ENCODE data around the gene PAIP2. TPM values are rescaled to one million over a fixed set of nuclear protein-coding genes. Genes with fewer than 3 reads are reported as not detected.

The PAIP2 gene
- total RNA-seq, 1 donor from 2014 or later: 27.6 TPM

DNA sequence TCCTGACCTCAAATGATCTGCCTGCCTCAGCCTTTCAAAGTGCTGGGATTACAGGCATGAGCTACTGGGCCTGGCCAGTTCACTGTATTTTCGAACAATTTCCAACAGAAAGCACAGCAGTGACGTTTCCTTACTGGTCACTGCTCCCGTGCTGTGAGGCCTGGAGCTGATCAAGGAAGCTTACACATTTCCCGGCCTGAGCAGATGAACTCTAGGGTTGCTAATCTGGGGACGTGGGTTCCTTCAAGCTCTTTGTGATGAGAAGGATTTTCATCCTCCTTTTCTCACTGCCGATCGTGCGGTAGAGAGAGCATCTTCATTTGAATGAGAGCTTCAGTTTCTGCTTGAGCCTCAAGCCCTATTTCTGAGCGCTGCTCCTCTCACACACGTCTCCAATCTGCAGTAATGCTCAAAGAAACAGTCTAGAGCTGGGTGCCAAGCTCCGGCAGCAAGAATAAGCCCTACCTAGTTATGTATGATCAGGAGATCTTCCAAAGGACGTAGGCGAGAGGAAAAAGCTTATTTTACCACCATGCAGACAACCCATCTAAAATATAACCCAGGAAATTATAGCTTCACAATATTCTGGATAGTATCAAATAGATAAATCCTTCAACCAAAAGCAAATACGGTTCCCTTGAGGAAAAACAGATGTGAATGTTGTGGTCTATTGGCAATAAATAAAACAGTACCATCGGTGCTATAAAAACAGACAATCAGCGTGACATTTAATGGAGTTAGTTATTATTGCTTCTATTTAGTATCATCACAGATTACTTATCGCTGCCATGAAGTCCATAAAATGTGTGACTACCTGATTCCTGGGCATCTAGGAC, 69.6 kb downstream of the PAIP2 start:
- intact Hi-C loops (cut with DNase I): no loop called here
- H3K4me1 ChIP-seq: peaks cover 6 to 30% of the 10 kb centered on the region in 2 donors
- H3K27ac ChIP-seq: peak overlapping the region; percentile 55 to 74
- no peak for TF ChIP-seq CTCF (IDR thresholded peaks at IDR 0.05)
- peaks cover 0 to 10% of the 10 kb centered on the region in 2 donors for H3K36me3 ChIP-seq
- no peaks in the 10 kb centered on the region for H3K27me3 ChIP-seq
- DNase-seq (ENCODE audit: low spot score in 2 of 2): peak in 1 of 2 donors; percentile 63
- no peak overlapping the region for H3K4me3 ChIP-seq
- no peaks in the 10 kb centered on the region for H3K9me3 ChIP-seq

- Histone ChIP-seq H3K27me3 (no peaks in the 10 kb centered on the region), H3K27ac (no peak overlapping the region), H3K36me3 (peaks cover 0 to 10% of the 10 kb centered on the region in 2 donors), H3K9me3 (no peaks in the 10 kb centered on the region), H3K4me1 (peaks cover 10 to 45% of the 10 kb centered on the region in 2 donors), H3K4me3 (no peak overlapping the region)
- TF ChIP-seq CTCF (IDR thresholded peaks at IDR 0.05): no peak
- peak in 1 of 2 donors; percentile 28 for DNase-seq (ENCODE audit: low spot score in 2 of 2)
- intact Hi-C loops (cut with DNase I): no loop called here
These were observed 71.5 kb downstream of the PAIP2 start for GRCh38 chr5:139413153-139413552.

GRCh38 chr5:139413963-139414362, 72.3 kb downstream of the PAIP2 start:
- no peak for TF ChIP-seq CTCF (IDR thresholded peaks at IDR 0.05)
- H3K9me3 ChIP-seq: no peaks in the 10 kb centered on the region
- H3K4me3 ChIP-seq: no peak overlapping the region
- no peaks in the 10 kb centered on the region for H3K27me3 ChIP-seq
- peaks cover 3 to 10% of the 10 kb centered on the region in 2 donors for H3K36me3 ChIP-seq
- peaks cover 10 to 47% of the 10 kb centered on the region in 2 donors for H3K4me1 ChIP-seq
- H3K27ac ChIP-seq: peak overlapping the region in 1 of 2 donors; percentile 76
- intact Hi-C loops (cut with DNase I): no loop called here
- peak in 1 of 2 donors; percentile 50 for DNase-seq (ENCODE audit: low spot score in 2 of 2)

DNA sequence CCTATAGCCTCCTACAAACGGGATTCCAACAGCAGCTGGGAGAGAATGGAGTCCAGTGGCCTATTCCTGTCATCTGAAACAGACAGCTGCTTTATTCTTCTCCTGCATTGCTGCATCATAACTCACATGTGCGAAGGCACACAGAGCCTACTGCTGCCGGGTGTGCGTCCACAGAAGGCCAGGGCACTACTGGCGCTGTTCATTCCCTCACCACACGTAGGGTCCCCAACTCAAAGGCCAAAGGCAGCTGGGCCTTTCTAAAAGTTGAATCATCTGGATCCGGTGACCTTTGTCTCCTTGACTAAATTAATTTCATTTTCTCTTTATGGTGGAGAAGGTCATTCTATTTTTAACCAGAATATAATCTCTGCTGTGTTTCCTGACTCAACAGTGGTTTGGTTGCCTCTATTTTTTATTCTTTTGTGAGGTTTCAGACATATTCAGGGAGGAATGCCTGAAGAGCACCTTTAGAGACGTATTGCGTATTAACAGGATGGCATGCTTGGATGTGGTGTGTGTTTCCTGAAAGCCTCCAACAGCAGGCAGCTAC, 73.0 kb downstream of the PAIP2 start:
- H3K4me1 ChIP-seq: peaks cover 10 to 47% of the 10 kb centered on the region in 2 donors
- peak overlapping the region; percentile 74 to 76 for H3K27ac ChIP-seq
- no peaks in the 10 kb centered on the region for H3K9me3 ChIP-seq
- intact Hi-C loops (cut with DNase I): no loop called here
- H3K36me3 ChIP-seq: peaks cover 8 to 17% of the 10 kb centered on the region in 2 donors
- no peak overlapping the region for H3K4me3 ChIP-seq
- no peak for TF ChIP-seq CTCF (IDR thresholded peaks at IDR 0.05)
- no peaks in the 10 kb centered on the region for H3K27me3 ChIP-seq
- peak in 1 of 2 donors; percentile 47 for DNase-seq (ENCODE audit: low spot score in 2 of 2)

DNA sequence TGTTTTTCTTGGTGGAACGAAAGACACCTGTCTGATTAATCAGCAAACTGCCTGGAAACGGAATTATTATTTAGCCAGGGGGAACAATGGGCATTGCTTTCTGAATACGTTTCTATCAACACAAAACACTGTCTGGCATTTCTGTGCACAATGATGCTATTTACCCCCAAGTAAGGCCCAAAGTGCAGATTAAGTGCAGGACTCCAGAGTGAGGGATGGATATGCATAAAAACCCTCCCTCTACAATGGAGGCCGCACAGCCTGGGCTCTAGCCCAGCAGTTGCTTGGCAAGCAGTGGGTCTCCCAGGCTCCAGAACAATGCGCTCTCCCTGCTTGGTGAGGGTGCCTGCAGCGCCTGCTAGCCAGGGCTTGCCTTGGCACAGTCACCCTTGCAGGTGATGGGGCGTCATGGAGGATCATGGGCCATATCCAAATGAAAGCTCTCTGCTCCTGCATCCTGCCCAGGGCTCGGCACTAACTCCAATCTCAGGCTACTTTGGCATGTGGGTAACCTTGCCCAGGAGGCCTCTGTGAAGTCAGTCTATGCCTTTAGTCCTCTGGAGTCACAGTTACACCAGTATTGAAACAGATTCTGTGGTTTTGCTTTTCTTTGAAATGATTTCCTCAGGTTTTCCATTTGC, 73.7 kb downstream of the PAIP2 start:
- H3K4me1 ChIP-seq: peaks cover 10 to 43% of the 10 kb centered on the region in 2 donors

More for the DNA sequence above, 73.7 kb downstream of the PAIP2 start:
- TF ChIP-seq CTCF (IDR thresholded peaks at IDR 0.05): no peak
- Histone ChIP-seq H3K9me3 (no peaks in the 10 kb centered on the region), H3K27me3 (no peaks in the 10 kb centered on the region), H3K36me3 (peaks cover 14 to 24% of the 10 kb centered on the region in 2 donors), H3K4me3 (no peak overlapping the region), H3K27ac (peak overlapping the region; percentile 74 to 76)
- intact Hi-C loops (cut with DNase I): no loop called here
- peak in 1 of 2 donors; percentile 66 for DNase-seq (ENCODE audit: low spot score in 2 of 2)
